Breast epithelium (tissue), 4 donors: ENCODE measurements around the gene C1QTNF6. TPM values are rescaled to one million over a fixed set of nuclear protein-coding genes. Genes with fewer than 3 reads are reported as not detected.

Experiments used
- DNase-seq, 2 donors: peaks; one replicate each; pipeline ENCODE4 v3.0.0-alpha.2; 2019; ENCODE audit warnings: low spot score in 2 of 2
- H3K27ac ChIP-seq, 2 donors: fragments of 200-600 bp; sonication (generic) in 1 of 2; one replicate each; pipeline ENCODE4 v1.5.1; 2016 to 2019; ENCODE audit warnings: mild to moderate bottlenecking in 1 of 2
- H3K27me3 ChIP-seq, 2 donors: fragments of 200-600 bp; sonication (generic) in 1 of 2; one replicate each; pipeline versions ENCODE4 v1.5.1 to v1.6.0; 2017 to 2019; ENCODE audit warnings: control low read depth in 1 of 2, mild to moderate bottlenecking in 1 of 2
- H3K36me3 ChIP-seq: fragments of 200-600 bp; one replicate; pipeline ENCODE4 v1.5.1; 2019
- H3K4me1 ChIP-seq, 2 donors: fragments of 200-600 bp; sonication (generic); one replicate each; pipeline ENCODE4 v1.5.1; 2016 to 2019; ENCODE audit warnings: control low read depth in 1 of 2
- H3K4me3 ChIP-seq, 3 donors: fragments of 200-600 bp; sonication (generic); 1 replicate in 2 of 3; 2 replicates in 1 of 3; pipeline ENCODE4 v1.5.1; 2016 to 2019; ENCODE audit warnings: mild to moderate bottlenecking in 3 of 3, moderate library complexity in 2 of 3
- H3K9me3 ChIP-seq, 2 donors: fragments of 200-600 bp; sonication (generic) in 1 of 2; one replicate each; pipeline ENCODE4 v1.5.1; 2016 to 2019; ENCODE audit warnings: control low read depth in 1 of 2
- CTCF ChIP-seq, 3 donors: fragments of 450-650 bp; IDR thresholded peaks; one replicate each; pipeline ENCODE4 v1.5.1; 2016 to 2017; ENCODE audit warnings: antibody characterized with exemption in 3 of 3, mild to moderate bottlenecking in 3 of 3, moderate library complexity in 3 of 3
- POLR2A ChIP-seq: fragments of 450-650 bp; IDR thresholded peaks from one replicate; pipeline ENCODE4 v1.6.1; 2016; ENCODE audit warnings: antibody characterized with exemption, mild to moderate bottlenecking, moderate library complexity
- POLR2AphosphoS5 ChIP-seq, 3 donors: sonication (generic); formaldehyde crosslinking; IDR thresholded peaks; one replicate each; pipeline ENCODE4 v1.6.1; 2017; ENCODE audit warnings: antibody characterized with exemption in 3 of 3
- intact Hi-C: fragments of 100-400 bp; cut with DNase I; formaldehyde crosslinking; loops from one replicate; pipeline ENCODE4 v1.15.1; 2023; ENCODE audit warnings: low total_unique reads
- total RNA-seq, 3 donors: library from RNA; depleted of rRNA; stranded (reverse); fragments of >200 nt; gene quantifications; one replicate each; pipeline ENCODE4 v1.1.0, GENCODE V29; 2016

Gene C1QTNF6
- total RNA-seq, 3 donors from 2014 or later = 2.2 to 3.6 (median 3.5) TPM

- Histone ChIP-seq H3K27me3 (no peaks in the 10 kb centered on the region), H3K36me3 (no peaks in the 10 kb centered on the region), H3K9me3 (no peaks in the 10 kb centered on the region), H3K27ac (no peak overlapping the region), H3K4me3 (no peak overlapping the region), H3K4me1 (peaks cover 11 to 24% of the 10 kb centered on the region in 2 donors)
- no peak for TF ChIP-seq POLR2AphosphoS5 (IDR thresholded peaks at IDR 0.05)
- TF ChIP-seq CTCF (IDR thresholded peaks at IDR 0.05) = no peak
- TF ChIP-seq POLR2A = no peak
- no peak for DNase-seq
- intact Hi-C loops = loop anchor here (10.0 kb wide), 1 partner anchor 1242 kb away; no protein-coding TSS in a partner anchor
Measured at GRCh38 chr22:37182949-37183245, 5.2 kb downstream of the C1QTNF6 start.

- TF ChIP-seq POLR2AphosphoS5 (IDR thresholded peaks at IDR 0.05) (no peak), CTCF (IDR thresholded peaks at IDR 0.05) (no peak), POLR2A (no peak)
- Histone ChIP-seq H3K4me1 (peaks cover 11 to 19% of the 10 kb centered on the region in 2 donors), H3K27ac (no peak overlapping the region), H3K4me3 (no peak overlapping the region), H3K27me3 (no peaks in the 10 kb centered on the region), H3K9me3 (no peaks in the 10 kb centered on the region), H3K36me3 (no peaks in the 10 kb centered on the region)
- intact Hi-C loops = loop anchor here (10.0 kb wide), 1 partner anchor 1242 kb away; no protein-coding TSS in a partner anchor
- DNase-seq = no peak
Measured at GRCh38 chr22:37182101-37182948, 5.7 kb downstream of the C1QTNF6 start.

GRCh38 chr22:37181681-37182080 is 6.4 kb downstream of the C1QTNF6 start:
- TF ChIP-seq POLR2A = no peak
- TF ChIP-seq CTCF (IDR thresholded peaks at IDR 0.05) = no peak
- no peak for TF ChIP-seq POLR2AphosphoS5 (IDR thresholded peaks at IDR 0.05)
- H3K27me3 ChIP-seq = no peaks in the 10 kb centered on the region
- intact Hi-C loops = loop anchor here (10.0 kb wide), 1 partner anchor 1243 kb away; no protein-coding TSS in a partner anchor
- no peaks in the 10 kb centered on the region for H3K36me3 ChIP-seq
- no peak overlapping the region for H3K27ac ChIP-seq
- H3K4me1 ChIP-seq = peaks cover 17 to 19% of the 10 kb centered on the region in 2 donors
- no peak overlapping the region for H3K4me3 ChIP-seq
- no peak for DNase-seq
- no peaks in the 10 kb centered on the region for H3K9me3 ChIP-seq

- intact Hi-C loops = loop anchor here (10.0 kb wide), 1 partner anchor 1244 kb away; no protein-coding TSS in a partner anchor
- H3K27ac ChIP-seq = peak overlapping the region in 1 of 2 donors; percentile 55
- no peaks in the 10 kb centered on the region for H3K36me3 ChIP-seq
- peaks cover 25 to 29% of the 10 kb centered on the region in 2 donors for H3K4me1 ChIP-seq
- TF ChIP-seq CTCF (IDR thresholded peaks at IDR 0.05) (no peak), POLR2AphosphoS5 (IDR thresholded peaks at IDR 0.05) (no peak), POLR2A (no peak)
- H3K9me3 ChIP-seq = no peaks in the 10 kb centered on the region
- H3K4me3 ChIP-seq = no peak overlapping the region
- DNase-seq = no peak
- H3K27me3 ChIP-seq = no peaks in the 10 kb centered on the region
Measured at GRCh38 chr22:37180531-37181231, 7.4 kb downstream of the C1QTNF6 start.
